ENCODE measurements around the gene ACOT11.

Gene ACOT11

GRCh38 chr1:54645806-54646676, 98.0 kb downstream of the ACOT11 start:
- DNase-seq (ENCODE audit: low read depth), result no peak

- no peak for DNase-seq (ENCODE audit: low read depth)
Observed at GRCh38 chr1:54649130-54649898, 101.3 kb downstream of the ACOT11 start.

- DNase-seq (ENCODE audit: low read depth), result no peak
Observed at GRCh38 chr1:54649921-54650320, 101.9 kb downstream of the ACOT11 start.

GRCh38 chr1:54650417-54650816, 102.4 kb downstream of the ACOT11 start:
- DNase-seq (ENCODE audit: low read depth), result no peak

- DNase-seq (ENCODE audit: low read depth), result no peak
Observed at GRCh38 chr1:54651608-54652007, 103.6 kb downstream of the ACOT11 start.

- DNase-seq (ENCODE audit: low read depth), result no peak
Observed at GRCh38 chr1:54652168-54652567, 104.1 kb downstream of the ACOT11 start.

- DNase-seq (ENCODE audit: low read depth), result no peak
Observed at GRCh38 chr1:54653036-54653435, 105.0 kb downstream of the ACOT11 start.

GRCh38 chr1:54658164-54658913, 110.3 kb downstream of the ACOT11 start:
- DNase-seq (ENCODE audit: low read depth), result no peak

All from activated T-cell treated with anti-CD3 and anti-CD28 coated beads for 48 hours (primary cell).